SIG-M5 (cell line): ENCODE data around the gene SPINK2.
A peak's percentile ranks its signal among the peaks of the same experiment; 100 is the strongest.

Experiments
- DNase-seq: peaks from one replicate; lab custom pipeline; 2025; lab: John Stamatoyannopoulos, UW

Gene SPINK2

DNA sequence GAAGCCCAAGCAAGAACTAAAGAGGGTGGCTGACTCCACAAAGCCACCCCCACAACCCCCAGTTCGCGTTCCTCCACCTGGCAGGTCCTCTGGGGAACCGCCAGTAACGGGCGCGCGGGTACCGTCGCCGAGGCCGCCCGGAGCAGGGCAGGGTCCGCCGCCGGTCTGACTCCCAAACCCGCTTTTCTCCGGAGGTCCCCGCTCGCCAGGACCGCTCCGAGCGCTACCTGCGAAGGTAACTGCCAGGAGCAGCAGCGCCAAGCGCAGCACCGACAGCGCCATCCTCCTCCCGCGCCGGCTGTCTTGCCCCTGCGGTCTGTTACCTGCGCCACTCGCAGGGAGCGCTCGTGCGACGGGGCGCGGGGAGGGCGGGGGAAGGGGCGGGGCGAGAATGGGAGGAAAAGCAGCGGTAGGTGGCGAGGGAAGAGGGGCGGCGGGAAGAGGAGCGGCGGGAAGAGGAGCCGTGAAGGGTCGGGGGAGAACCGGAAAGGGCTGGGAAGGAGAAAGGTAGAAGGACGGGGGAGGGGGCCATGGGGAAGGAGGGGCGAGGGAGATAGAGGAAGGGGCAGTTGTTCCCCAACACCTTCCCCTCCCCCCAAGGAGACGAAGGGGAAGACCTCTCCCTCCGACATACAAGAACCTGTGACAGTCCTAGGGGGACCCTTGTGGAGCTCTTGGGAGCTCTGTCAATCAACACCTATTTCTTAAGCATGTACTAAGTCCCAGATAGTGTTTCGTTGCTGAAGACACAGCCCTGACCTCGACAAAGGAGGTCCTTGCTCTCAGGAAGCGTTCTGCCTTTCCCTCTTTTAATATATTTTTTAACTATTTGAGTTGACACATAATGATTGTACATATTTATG lies at the start of gene SPINK2:
SPINK2 (minus strand) TSS at position 321 of the 863 bp plus-strand sequence; CDS start at position 282, 39 bp downstream.
- DNase-seq, result no peak

DNA sequence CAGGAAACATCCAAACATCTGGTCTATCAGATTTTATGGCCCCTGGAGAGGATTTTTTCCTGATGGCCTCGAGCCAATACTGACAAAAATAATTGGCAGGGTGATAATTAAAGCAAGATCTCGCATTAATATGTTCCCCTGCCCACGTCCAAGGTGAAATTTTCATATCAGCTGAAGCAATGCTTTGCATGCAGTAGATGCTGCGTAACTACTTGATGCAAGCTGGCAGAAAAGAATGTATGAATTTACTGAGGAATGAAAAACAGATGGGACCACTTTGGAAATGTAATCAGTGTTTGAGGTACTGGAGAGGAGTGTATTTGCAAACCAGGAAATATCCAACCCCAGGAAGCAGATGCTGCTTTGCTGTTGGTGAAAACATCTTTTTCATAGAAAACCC lies 49.4 kb upstream of the SPINK2 start:
- DNase-seq, result no peak

DNA sequence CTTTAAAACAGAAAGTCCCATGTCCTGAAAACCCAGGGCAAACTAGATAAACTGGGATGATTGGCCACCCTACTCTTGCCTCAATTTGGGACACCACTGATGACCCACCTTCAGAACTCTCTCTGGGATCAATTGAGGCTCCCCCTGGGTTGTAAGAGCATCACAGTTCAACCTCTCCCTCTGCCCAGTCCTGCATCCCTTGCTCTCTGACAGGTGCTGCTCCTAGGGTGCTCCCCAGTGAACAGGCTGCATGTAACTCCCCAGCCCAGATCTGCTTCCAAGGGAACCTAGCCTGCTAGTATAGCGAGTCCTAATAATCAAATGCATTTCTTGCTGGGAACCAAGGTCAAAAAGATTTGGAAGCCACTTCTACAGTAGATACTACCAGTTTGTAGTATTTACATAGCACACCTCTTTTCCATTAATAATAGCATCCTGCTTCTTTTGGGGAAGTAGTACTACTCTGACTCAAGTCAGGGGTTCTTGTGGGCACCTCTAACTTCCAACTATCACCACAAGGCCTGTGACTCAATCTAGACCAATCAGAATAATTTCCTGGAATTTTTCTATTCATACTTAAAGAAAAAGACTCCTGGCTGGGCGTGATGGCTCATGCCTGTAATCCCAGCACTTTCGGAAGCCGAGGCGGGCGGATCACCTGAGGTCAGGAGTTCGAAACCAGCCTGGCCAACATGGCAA lies 42.1 kb upstream of the SPINK2 start:
- DNase-seq, result peak; percentile 21

- DNase-seq, result no peak
Observed at GRCh38 chr4:56861360-56861759, 39.9 kb upstream of the SPINK2 start.

DNA sequence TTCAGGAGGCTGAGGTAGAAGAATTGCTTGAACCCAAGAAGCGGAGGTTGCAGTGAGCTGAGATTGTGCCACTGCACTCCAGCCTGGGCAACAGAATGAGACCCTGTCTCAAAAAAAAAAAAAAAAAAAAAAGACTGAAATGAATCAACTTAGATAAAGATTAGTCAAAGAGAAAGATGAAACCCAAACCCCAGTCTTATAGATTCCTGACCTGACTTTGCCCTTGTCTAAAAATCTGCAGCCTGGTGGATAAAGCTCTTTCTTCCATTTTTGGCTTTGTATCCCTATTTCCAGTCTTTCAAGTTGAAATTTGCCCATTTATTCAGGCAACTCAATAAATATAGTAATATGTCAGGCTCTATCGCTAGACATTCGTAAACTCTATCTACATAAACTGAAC lies 39.3 kb upstream of the SPINK2 start:
- no peak for DNase-seq

- DNase-seq, result no peak
Observed at GRCh38 chr4:56859841-56860240, 38.3 kb upstream of the SPINK2 start.

DNA sequence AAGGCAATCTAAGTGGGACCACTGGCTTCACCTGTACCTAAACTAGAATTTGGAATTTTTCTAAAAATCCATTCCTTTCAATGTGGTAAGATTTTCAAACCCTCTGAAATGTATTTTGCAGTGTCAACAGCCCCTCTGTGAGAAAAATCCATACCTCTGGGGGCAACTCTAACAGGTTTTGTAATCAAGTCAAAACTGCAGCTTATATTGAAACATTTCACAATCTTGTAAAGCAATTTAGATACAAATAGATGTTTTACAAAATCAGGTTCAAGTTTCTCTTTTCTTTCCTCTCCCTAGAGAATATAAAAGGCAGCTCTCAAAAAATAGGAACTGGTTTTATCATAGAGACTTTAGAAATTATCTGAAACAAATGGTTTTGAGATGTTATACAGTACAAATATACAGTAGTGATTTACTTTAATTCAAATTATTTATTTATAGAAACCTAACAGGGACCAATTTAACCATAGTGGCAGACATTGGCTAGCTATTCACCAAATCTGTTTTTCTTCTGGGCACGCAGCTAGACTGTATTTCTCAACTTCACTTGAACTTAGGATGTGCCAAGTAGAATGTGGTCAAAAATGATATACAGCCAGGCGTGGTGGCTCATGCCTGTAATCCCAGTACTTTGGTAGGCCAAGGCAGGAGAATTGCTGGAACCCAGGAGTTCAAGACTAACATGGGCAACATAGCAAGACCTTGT lies 36.3 kb upstream of the SPINK2 start:
- DNase-seq, result no peak

DNA sequence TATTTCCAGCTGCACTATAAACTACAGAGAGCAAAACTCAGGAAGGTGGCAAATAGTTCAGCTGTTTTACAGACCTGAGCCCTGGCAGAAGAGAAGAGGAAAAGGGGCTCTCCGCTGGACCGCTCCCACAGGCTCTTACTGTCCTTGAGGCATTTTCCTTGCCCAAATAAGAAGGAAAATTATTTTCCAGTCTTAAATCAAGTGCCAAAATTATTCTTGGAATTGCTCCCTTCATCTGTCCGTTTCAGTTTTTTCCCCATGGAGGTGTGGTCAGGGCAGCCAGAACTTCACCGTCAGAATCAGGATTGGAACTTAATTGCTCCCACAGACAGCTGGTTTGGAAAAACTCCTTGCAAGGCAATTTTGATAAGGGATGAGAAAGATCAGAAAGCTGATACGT lies 35.2 kb upstream of the SPINK2 start:
- DNase-seq, result no peak

DNA sequence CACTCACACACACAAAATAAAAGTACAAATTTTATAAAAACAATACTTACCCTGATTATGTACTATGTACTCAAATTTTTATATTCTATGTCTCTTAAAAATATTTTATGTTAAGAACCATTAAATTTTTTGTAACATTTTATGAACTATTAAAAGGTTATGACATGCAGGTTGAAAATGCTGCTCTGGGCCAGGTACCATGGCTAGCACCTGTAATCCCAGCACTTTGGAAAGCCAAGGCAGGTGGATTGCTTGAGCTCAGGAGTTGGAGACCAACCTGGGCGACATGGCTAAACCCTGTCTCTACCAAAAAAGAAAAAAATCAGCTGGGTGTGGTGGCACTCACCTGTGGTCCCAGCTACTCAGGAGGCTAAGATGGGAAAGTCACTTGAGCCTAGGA lies 29.4 kb upstream of the SPINK2 start:
- DNase-seq, result no peak

DNA sequence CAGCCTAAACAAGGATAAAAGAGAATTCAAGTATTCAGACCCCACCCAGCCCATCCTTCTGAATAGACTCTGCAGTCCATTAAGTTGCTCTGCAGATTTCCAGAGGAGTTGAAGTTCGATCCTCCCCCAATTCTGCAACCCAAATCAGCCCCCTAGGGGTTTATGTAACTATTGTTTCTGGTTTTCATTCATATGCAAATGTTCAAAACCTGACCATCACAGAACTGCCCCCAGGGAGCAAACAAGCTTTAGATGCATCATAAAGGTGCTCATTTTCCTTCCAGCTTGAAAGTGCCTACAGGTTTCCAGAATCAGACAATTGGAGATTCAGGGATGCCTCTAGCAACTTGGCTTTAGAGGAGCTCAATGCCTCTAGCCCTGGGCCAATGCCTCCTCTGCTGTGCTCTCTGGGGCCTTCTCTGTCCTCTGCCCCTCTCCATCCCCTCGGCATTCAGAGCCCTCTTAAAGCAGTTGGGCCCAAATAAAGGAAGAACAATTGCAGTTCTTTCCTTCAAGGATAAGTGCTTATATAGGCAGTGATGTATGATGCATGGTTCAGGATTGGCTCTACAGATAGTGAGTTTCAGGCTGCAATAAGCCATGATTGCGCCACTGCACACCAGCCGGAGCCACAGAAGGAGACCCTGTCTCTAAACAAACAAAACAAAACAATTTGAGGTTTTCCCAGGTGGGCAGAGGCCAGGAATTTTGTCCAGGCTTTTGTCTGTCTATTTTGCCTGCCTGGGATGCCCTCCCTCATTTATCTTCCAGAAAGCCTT lies 23.5 kb upstream of the SPINK2 start:
- no peak for DNase-seq

DNA sequence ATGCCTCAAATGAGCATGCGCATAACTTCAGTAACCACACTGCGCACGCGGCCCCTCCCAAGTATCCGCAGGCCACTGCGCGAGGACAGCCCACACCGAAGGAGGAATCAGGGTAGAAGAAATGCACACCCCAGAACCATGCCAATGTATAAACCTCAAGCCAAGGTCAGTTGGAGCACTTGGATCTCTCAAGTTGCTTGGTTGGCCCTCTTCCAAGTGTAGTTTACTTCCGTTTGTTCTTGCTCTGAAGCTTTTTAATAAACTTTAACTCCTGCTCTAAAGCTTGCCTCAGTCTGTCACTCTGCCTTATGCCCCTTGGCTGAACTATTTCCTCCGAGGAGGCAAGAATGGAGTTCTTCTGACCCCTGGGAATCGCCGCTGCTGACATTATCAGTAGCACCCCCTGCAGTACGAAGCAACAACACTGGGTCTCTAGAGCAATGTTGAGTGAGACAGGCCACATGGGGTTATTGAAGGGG lies 22.0 kb upstream of the SPINK2 start:
- no peak for DNase-seq

DNA sequence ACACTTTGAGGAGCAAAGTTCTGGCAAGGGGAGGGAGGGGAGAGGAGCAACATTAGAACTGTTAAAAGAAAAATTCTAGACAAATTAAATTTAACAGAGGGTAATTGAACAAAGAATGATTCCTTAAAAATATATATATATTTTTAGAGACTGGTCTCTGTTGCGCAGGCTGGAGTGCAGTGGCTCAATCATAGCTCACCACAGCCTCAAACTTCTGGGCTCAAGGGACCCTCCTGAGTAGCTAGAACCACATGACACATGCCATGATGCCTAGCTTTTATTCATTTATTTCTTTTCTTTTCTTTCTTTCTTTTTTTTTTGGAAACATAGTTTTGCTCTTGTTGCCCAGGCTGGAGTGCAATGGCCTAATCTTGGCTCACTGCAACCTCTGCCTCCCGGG lies 19.1 kb upstream of the SPINK2 start:
- no peak for DNase-seq

- DNase-seq, result no peak
Observed at GRCh38 chr4:56828784-56829535, 7.5 kb upstream of the SPINK2 start.

DNA sequence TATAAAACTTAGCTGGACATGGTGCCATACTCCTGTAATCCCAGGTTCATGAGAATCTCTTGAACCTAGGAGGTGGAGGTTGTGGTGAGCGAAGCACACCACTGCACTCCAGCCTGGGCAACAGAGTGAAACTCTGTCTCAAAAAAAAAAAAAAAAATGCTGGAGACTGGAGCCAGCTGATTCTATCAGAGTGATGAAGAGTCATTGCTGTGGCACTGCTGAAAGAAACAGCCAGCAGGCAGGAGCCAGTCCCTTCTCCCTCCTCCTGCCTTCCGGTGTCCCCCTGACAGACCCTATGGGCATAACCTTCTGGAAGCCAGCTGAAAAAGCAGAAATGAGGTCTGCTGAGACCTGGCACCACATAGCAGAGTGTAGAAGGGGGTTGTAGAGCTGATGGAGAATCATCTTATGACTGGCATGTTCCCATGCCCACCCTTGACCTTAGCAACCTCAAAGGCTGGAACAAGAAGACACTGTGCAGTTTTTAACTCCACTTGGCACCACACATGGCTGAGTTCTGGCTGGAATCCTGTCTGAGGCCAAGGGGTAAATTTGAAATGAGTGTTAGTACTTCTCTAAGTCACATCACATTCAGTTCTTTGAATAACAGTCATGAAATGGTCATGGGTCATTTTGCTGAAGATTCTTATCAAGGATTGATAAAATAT lies 2.6 kb upstream of the SPINK2 start:
- DNase-seq, result no peak

DNA sequence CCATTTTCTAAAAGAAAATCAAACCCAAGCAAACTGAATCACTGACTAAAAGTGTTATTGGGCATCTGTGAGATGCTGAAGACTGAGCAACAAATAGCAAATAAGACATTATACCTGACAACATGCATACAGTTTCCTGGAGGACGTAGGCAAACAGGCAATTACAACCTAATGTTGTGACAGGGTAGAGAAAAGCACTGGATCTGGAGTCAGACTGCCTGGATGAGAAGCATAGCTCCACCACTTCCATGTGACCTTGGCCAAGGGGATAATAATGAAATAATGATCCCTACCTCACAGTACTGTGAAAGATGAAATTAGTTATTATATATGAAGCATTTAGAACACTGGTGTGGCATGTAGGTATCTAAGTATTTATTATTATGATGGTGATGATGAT lies 2.7 kb downstream of the SPINK2 start:
- no peak for DNase-seq

DNA sequence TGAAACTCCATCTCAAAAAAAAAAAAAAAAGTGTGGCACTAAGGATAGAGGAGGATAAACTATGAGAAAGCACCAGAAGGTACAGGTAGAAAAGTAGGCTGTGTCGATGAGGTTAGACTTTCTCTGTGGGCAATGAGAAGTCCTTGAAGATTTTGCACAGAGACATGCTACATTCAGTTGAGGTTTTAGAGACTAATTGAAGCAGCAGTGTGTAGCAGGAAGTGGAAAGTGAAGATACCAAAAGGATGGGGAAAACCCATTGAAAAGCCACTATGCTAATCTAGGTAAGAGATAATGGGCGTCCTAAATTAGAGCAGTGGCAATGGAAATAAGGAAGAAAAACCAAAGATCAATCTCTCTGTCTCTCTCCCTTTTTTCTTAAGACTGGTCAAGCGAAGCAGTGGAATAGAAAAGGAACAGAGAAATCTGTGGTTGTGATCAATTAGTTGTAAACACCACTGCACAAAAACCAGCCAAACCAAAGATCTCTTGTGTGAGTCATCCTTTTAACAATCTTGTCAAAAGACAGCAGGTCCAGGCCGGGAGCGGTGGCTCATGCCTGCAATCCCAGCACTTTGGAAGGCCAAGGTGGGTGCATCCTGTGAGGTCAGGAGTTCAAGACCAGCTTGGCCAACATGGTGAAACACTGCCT lies 3.5 kb downstream of the SPINK2 start:
- no peak for DNase-seq

DNA sequence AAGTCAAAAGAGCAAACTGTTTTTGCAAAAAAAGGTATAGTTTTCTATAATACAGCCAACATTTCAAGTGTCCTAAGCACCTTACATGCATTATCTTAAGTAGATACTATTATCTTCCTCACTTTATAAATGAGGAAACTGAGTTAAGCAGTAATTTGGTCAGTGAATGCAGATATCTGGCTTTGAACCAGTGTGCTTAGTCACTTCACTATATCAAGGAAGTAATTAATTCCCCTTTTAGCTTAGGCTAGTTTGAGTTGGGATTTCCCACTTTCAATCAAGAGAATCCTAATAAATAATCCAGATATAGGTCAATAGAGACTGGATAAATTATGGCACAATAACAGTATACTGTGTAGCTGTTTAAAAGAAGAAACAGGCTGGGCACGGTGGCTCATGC lies 14.8 kb downstream of the SPINK2 start:
- no peak for DNase-seq

DNA sequence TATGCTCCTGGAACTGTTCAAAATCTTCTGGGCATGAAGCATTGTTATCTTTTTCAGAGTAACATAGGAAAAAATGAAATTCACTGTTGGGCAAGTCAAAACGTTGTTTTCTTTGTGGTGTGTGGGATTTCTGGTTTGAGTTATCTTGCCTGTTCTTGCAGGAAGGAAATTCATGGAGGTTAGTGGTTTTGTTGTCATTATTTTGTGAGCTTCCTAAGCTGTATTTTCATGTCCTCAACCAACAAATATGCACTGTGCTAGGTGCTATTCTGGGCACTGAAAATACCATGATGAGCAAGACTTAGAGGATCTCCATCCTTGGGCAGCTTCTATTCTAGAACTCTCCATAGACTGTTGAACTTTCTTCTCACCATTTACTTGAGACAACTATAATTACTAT lies 16.9 kb downstream of the SPINK2 start:
- DNase-seq, result no peak

DNA sequence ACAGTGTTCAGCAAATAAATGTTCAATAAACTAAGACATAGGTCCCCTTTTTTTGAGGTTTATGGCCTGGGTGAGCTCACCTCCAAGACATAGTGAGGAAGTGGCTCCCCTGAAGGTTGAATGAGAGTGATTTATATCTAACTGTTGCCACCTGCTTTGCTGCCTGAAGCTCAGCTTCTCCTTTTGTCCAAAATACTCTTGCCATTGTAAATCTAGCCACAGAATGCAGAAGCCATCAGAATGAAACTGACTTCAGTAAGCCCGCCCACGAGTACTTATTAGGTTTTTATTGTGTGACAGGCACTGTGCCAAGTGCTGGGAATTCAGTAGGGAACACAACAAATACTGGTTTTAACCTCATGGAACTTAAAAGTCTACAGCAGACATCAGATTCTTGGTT lies 18.0 kb downstream of the SPINK2 start:
- DNase-seq, result peak; percentile 37
